HG03095 (cell line): ENCODE results near the gene NAA10.
A peak's percentile ranks its signal among the peaks of the same experiment; 100 is the strongest.

Source experiments
- ATAC-seq: cut with Tn5 transposase; IDR thresholded peaks from one replicate; pipeline ENCODE4 v1.9.1; 2021; ENCODE audit warnings: moderate library complexity; ENCODE audit not compliant: unreplicated experiment

The NAA10 gene

GRCh38 chrX:153930011-153930910, 4.6 kb downstream of the NAA10 start:
- ATAC-seq, result no peak

DNA sequence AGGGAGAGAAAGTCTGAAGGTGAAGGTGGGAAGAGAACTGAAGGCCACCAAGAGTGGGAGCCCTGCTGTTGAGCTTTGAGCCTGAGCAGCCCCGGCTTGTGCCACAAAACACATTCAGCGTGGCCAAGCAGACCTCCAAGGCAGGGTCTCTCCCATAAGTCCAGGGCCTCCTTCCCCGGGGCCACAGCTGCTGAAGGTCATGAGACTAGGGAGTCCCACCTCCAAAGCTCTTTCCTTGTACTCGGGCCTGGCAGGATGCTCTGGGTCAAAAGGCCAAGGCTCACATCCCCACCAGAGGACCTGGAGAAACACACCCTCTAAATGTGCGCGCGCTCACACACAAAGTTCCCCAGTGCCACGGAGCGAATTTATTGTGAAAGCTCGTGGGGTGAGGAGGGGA, 5.3 kb downstream of the NAA10 start:
- no peak for ATAC-seq

- ATAC-seq, result no peak
Observed at GRCh38 chrX:153928846-153929245, 6.0 kb downstream of the NAA10 start.

DNA sequence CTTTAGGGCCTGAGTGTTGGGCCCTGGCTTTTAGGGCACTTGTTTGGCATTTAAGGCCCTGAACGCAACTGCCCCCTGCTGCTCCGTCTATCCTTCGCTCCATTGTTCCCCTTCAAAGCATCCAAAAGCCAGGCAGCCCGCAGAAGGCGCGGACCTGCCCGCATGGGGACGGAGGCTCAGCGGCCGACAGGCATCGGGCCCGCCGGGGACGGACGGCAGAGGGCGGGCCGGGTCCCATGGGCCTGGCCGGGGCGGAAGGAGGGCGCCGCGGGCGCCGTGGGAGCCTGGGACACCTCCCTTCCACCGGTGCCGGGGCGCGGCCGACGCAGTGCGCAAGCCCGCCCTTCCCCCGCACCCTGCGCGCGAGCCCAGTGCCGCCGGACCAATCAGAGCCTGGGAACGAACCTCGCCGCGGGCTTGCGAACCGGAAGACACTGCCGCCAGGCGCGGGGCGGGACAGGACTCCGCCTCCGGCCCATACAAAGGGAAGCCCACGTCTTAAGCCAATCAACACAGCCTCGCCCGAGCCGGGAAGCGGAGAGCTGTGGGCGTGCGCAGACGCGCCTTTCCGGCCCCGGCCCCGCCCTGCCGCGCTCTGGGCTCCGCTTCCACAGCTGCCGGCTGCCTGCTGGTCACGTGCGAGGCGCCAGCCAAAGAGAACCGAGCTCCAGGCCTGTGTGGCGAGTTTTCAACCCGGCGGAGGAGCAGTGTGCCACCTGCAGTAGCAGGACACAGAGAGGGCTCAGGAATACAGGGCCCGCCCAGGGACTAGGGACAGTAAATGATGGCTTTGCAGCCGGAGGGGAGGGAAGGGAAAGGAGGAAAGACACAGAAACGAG, 6.7 kb downstream of the NAA10 start:
- ATAC-seq, result peak; percentile 63

DNA sequence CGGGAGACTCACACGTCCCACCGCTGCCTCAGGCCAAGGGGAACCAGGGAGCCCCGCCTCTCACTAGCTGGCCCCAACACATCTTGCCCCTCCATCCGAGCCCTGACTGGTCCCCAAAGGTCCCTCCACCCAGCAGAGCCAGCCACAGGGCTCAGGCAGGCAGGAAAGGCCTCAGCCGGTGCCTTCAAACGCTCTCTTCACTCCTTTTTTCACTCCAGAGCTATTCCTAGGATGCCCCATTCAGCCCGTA, 7.2 kb downstream of the NAA10 start:
- no peak for ATAC-seq

DNA sequence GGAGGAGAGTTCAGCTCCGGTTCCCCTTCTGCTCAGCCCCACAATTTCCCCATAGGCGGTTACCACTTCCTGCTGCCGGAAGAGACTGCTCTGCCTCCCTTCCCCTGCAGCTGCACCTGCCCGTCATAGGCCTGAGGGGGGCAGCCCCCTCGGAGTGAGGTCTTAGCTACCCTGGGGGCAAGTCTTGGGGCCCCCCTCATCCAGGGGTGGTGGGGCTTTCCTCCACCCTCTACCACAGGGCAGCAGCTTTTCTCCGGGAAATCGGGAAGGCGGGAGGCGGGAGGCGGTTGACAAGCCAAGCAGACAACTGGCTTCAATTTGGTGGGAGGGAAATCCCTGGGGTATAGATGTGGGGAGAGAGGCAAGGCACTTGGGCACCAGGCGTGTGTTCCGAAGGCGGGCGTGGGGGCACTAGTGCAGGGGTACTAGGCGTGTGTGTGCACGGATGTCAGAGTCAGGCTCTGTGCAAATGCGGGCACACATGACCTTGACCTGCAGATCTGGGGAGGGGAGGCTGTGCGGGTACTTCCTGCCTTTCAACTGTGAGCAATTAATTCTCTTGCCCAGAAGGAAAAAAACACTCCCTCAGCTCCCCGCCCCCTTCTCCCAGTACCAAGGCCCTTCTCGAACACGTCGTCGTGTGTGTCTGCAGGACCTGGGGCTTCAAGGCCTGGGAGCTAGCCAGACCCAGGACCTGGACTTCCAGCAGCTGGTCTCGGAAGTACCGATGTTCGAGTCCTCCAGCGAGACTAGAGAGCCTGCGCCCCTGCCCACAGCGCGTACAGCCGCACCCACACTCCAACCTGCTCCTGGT, 7.8 kb downstream of the NAA10 start:
- ATAC-seq, result peak; percentile 37

- ATAC-seq, result no peak
Observed at GRCh38 chrX:153926552-153926857, 8.3 kb downstream of the NAA10 start.

DNA sequence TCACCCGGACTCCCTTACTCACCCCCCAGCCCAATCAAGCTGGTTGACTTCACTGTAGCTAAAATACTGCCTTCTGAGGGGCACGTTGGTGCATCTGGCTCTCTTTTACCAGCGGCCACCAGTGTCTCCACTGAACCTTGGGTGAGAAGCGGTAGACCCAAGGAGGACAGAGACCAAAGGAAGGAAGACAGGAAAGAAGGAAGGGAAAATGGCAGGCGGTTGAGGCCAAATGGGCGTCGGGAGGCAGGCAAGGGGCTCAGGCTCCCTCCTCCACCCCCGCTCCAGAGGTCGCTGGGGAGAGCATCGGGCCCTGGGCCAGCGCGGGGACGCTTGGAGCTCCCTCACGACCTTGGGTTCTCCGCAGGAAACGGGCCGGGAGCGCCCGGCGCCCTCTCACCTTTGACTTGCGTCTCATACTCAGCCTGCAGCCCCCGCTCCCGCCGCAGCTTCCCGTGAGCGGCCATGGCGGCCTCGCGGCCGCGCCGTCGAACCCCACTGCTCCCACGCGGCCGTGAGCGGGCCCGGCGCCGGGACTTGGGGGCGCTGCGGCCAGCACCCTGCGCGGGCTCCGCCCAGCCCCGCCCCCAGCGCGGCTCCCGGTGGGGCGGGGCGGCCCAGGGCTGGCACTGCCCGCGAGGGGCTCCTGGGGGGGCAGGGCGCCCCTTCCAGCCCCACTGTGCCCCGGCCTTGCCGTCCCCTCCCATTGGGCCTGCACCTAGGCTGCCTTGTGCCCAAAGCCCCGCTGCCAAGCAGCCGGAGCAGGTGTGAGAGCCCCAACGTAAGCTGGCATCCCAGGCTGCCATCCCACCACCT, 8.9 kb downstream of the NAA10 start, which contains the start of gene ARHGAP4:
ARHGAP4 (minus strand) TSS at position 526 of the 813 bp plus-strand sequence; CDS start at position 464, 62 bp downstream.
- no peak for ATAC-seq

DNA sequence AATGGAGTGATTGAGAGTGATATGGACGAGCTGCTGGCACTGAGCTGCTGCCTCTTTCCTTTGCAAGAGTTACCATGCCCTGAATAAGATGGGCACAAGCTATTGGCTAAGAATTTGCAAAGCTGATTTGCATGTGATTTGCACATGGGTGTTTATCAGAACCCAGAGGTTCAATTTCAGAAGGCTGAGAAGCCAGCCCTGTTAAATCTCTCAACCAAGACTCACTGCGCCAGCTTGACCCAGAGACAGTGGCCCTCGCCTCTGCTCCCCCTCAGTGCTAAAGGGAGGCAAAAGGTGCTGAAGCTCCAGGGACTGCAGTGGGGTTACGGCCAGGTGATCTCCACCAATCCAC, 9.5 kb downstream of the NAA10 start:
- ATAC-seq, result no peak

- no peak for ATAC-seq
Observed at GRCh38 chrX:153924149-153924861, 10.5 kb downstream of the NAA10 start.

DNA sequence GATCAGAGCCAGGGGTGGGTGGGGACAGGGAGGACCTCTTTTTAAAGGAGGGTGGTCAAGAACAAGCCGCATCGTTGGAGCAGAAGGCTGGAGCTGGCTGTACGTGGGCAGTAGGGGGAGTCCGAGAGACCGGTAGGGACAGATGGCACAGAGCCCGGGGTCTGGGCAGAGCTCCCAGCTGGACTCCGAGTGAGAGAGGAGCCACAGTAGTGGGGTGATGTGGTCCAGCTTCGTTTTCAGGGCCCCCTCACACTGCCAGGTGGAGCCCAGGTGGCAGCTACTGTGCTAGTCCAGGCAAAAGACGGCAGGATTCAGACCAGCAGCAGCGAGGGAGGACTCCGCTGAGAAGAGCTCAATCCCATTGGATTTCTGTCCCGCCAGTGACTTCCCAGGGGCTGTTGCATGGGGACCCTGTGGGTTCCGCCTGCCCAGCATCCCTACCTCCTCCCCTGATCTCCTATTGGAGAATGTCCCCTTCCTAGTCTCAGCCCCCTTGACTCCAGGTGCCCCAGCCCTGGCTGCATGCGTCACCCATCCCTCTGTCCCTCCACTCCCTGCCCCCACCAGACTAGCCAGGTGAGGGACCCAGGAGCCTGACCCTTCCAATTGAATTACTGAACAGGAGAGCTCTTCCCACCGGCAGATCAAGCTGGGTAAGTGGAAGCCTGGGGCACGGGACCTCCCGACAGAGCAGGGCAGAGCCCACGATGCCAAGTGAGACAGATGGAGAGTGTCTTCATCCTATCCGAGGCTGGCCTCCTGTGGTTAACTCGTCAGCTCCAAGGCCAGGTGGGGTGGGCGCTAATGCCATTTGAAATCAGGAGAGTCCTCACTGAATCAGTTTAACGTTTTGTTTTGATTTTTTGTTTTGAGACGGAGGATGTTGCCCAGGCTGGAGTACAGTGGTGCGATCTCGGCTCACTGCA, 11.6 kb downstream of the NAA10 start:
- ATAC-seq, result no peak

GRCh38 chrX:153921511-153922446, 13.1 kb downstream of the NAA10 start:
- no peak for ATAC-seq

DNA sequence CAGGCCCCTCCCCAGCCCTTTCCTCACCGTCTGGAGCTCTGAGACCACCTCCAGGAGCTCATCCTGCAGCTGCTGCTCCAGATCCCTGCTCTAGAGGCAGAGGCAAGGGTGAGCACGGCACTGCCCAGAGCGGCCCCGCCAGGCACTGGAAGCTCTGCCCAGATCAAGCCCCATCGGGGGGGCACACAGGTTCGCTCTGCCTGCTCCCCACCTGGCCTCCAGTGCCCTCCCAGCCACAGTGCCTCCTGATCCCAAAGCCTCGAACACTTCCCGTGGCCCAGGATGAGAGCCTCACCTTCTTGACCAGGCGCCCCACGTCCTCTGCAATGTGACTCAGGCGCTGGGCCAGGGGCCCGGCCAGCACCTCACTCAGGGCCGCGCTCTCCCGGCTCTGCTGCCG, 13.8 kb downstream of the NAA10 start:
- no peak for ATAC-seq

GRCh38 chrX:153920546-153920945, 14.3 kb downstream of the NAA10 start:
- no peak for ATAC-seq

DNA sequence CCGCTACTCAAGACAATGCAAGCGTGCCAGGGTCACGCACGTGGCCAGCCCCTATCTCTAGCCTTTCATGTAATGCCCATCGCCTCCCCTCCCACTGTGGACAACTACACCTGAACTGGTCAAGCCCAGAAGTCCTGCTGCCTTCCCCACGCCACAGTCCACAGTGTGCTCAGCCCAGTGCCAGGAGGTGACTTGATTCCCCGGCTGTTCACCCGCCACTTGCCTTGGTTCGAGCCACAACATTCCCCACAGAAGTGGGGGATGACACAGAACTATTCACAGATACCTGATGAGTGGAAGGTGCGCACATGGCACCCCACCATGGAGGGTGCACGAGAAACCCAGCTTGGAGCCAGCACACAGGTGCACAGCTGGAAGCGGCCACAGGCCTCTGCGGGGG, 15.6 kb downstream of the NAA10 start:
- ATAC-seq, result no peak

DNA sequence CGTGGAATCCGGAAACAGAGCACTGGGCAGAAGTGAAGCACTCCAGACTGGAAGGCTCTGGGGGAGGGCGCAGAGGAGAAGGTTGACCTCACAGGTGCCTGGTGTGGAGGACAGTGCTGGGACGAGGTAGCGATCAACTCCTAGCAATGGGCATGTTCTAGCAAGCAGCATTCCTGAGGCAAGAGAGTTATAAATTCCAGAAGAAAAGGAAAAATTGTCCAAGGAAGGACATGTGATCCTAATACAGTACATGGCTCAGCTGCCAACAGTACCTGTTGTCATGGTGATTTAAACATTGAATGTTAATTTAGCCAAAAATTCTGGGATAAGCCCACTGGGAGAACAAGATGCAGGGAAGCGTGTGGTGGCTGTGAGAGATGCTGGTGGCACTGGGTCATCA, 17.0 kb downstream of the NAA10 start:
- ATAC-seq, result no peak

GRCh38 chrX:153913701-153914100, 21.1 kb downstream of the NAA10 start:
- ATAC-seq, result no peak

- no peak for ATAC-seq
Observed at GRCh38 chrX:153913211-153913610, 21.6 kb downstream of the NAA10 start.
